Caco-2 (cell line): ENCODE data around the gene C1orf52. TPM values are rescaled to one million over a fixed set of nuclear protein-coding genes. Genes with fewer than 3 reads are reported as not detected.

ENCODE experiments used
- BruUV-seq: library from RNA; stranded (reverse); fragments of 400-500 nt; replicated peaks from 2 replicates; lab custom pipeline; 2021; lab: Mats Ljungman, UMichigan
- CTCF ChIA-PET: fragments of 300-600 bp; sonication (Branson Sonifier 250); formaldehyde crosslinking; loops from one replicate; lab custom pipeline; 2022; ENCODE audit warnings: antibody characterized with exemption; lab: Charles Lee
- POLR2A ChIA-PET: fragments of 300-600 bp; sonication (Branson Sonifier 250); formaldehyde crosslinking; loops from one replicate; lab custom pipeline; 2022; ENCODE audit warnings: antibody characterized with exemption; lab: Charles Lee
- DNase-seq, 2 experiments: peaks; one replicate each; pipeline versions ENCODE4 v3.0.0 to v3.0.0-alpha.2; 2020 to 2022
- H3K27me3 ChIP-seq: replicated peaks from 2 replicates; pipeline ENCODE4 v1.6.0; 2011; ENCODE audit warnings: low read length; ENCODE audit not compliant: control insufficient read depth, insufficient read depth
- H3K36me3 ChIP-seq: 2 replicates; pipeline ENCODE4 v1.5.1; 2011; ENCODE audit warnings: low read length; ENCODE audit not compliant: control insufficient read depth, insufficient read depth
- H3K4me1 ChIP-seq: fragments of 250-450 bp; sonication (Bioruptor Pico); 2 replicates; pipeline ENCODE4 v1.5.1; 2020; ENCODE audit warnings: mild to moderate bottlenecking
- H3K4me3 ChIP-seq: 2 replicates; pipeline ENCODE4 v1.5.1; 2011; ENCODE audit warnings: low read depth, mild to moderate bottlenecking, control low read depth, low read length
- H3K9me3 ChIP-seq: fragments of 250-450 bp; sonication (Bioruptor Pico); 2 replicates; pipeline ENCODE4 v1.5.1; 2020; ENCODE audit warnings: mild to moderate bottlenecking, moderate library complexity
- H3K27ac Mint-ChIP-seq: one replicate; pipeline ENCODE4 v1.8.0; 2022; ENCODE audit warnings: mixed read lengths; ENCODE audit not compliant: unreplicated experiment
- H3K27me3 Mint-ChIP-seq: one replicate; pipeline ENCODE4 v1.8.0; 2022; ENCODE audit warnings: mixed read lengths; ENCODE audit not compliant: insufficient read depth, unreplicated experiment
- H3K36me3 Mint-ChIP-seq: one replicate; pipeline ENCODE4 v1.8.0; 2022; ENCODE audit warnings: mild to moderate bottlenecking, mixed read lengths; ENCODE audit not compliant: insufficient read depth, unreplicated experiment
- H3K4me1 Mint-ChIP-seq: one replicate; pipeline ENCODE4 v1.8.0; 2022; ENCODE audit warnings: low read depth, mixed read lengths; ENCODE audit not compliant: unreplicated experiment
- H3K4me3 Mint-ChIP-seq: one replicate; pipeline ENCODE4 v1.8.0; 2022; ENCODE audit warnings: mild to moderate bottlenecking, moderate library complexity, mixed read lengths; ENCODE audit not compliant: unreplicated experiment
- H3K9me3 Mint-ChIP-seq: one replicate; pipeline ENCODE4 v1.8.0; 2022; ENCODE audit warnings: mixed read lengths; ENCODE audit not compliant: unreplicated experiment
- CTCF ChIP-seq, 2 experiments: fragments of 200-600 bp in 1 of 2; IDR thresholded peaks; 1 replicate in 1 of 2; 2 replicates in 1 of 2; pipeline versions ENCODE4 v1.5.1 to v1.8.0; 2011 to 2022; ENCODE audit warnings: antibody characterized with exemption in 1 of 2, control low read depth in 1 of 2, inconsistent platforms in 1 of 2, low read depth in 1 of 2, low read length in 1 of 2, mild to moderate bottlenecking in 1 of 2, moderate library complexity in 1 of 2; ENCODE audit not compliant: insufficient read depth in 1 of 2, severe bottlenecking in 1 of 2, unreplicated experiment in 1 of 2
- intact Hi-C: fragments of 100-400 bp; cut with micrococcal nuclease; formaldehyde crosslinking; loops from one replicate; pipeline ENCODE4 v1.10.0; 2022; ENCODE audit not compliant: unreplicated experiment
- total RNA-seq: library from RNA; stranded (reverse); gene quantifications from 2 replicates; pipeline ENCODE4 v1.2.3, GENCODE V29; 2022

C1orf52 gene
- total RNA-seq, 1 experiment from 2014 or later = 30.4 TPM

GRCh38 chr1:85240643-85241042, 18.8 kb downstream of the C1orf52 start:
- Mint-ChIP-seq H3K27me3 (no peaks in the 10 kb centered on the region), H3K27ac (no peak overlapping the region), H3K9me3 (no peaks in the 10 kb centered on the region), H3K4me3 (no peak overlapping the region), H3K36me3 (no peaks in the 10 kb centered on the region), H3K4me1 (peaks cover 10% of the 10 kb centered on the region)
- Histone ChIP-seq H3K9me3 (no peaks in the 10 kb centered on the region), H3K36me3 (no peaks in the 10 kb centered on the region), H3K4me1 (peaks cover 34% of the 10 kb centered on the region), H3K27me3 (no peaks in the 10 kb centered on the region), H3K4me3 (no peak overlapping the region)
- POLR2A ChIA-PET = no interaction called here
- CTCF ChIA-PET = interaction anchor here (0.9 to 1.5 kb wide), 5 partner anchors 14 to 296 kb away, joined by 4 to 13 read pairs (median 6); partner anchors contain the start of gene C1orf52
- intact Hi-C loops = loop anchor here (1.0 kb wide), 2 partner anchors 39 to 131 kb away; partner anchors contain the start of gene SYDE2
- BruUV-seq = no TSS peak
- no peak for DNase-seq
- no peak for TF ChIP-seq CTCF (IDR thresholded peaks at IDR 0.05; ENCODE audit: insufficient read depth in 1 of 2, low read depth in 1 of 2, low read length in 1 of 2, severe bottlenecking in 1 of 2, unreplicated experiment in 1 of 2)

GRCh38 chr1:85240174-85240601, 19.3 kb downstream of the C1orf52 start:
- no peak overlapping the region for H3K27ac Mint-ChIP-seq
- BruUV-seq = no TSS peak
- Histone ChIP-seq H3K27me3 (no peaks in the 10 kb centered on the region), H3K4me1 (peaks cover 30% of the 10 kb centered on the region), H3K36me3 (no peaks in the 10 kb centered on the region), H3K4me3 (no peak overlapping the region), H3K9me3 (no peaks in the 10 kb centered on the region)
- DNase-seq = peak; percentile 37 to 40
- peaks cover 6% of the 10 kb centered on the region for H3K4me1 Mint-ChIP-seq
- H3K27me3 Mint-ChIP-seq = no peaks in the 10 kb centered on the region
- no peaks in the 10 kb centered on the region for H3K9me3 Mint-ChIP-seq
- no peak overlapping the region for H3K4me3 Mint-ChIP-seq
- TF ChIP-seq CTCF (IDR thresholded peaks at IDR 0.05; ENCODE audit: insufficient read depth in 1 of 2, low read depth in 1 of 2, low read length in 1 of 2, severe bottlenecking in 1 of 2, unreplicated experiment in 1 of 2) = no peak
- no peaks in the 10 kb centered on the region for H3K36me3 Mint-ChIP-seq
- ChIA-PET POLR2A (no interaction called here), CTCF (interaction anchor here (0.6 to 1.5 kb wide), 6 partner anchors 14 to 296 kb away, joined by 3 to 13 read pairs (median 6); partner anchors contain the start of gene C1orf52)
- intact Hi-C loops = loop anchor here (1.0 kb wide), 2 partner anchors 39 to 131 kb away; partner anchors contain the start of gene SYDE2

- Histone ChIP-seq H3K27me3 (no peaks in the 10 kb centered on the region), H3K36me3 (no peaks in the 10 kb centered on the region), H3K4me3 (no peak overlapping the region), H3K4me1 (peaks cover 15% of the 10 kb centered on the region), H3K9me3 (no peaks in the 10 kb centered on the region)
- Mint-ChIP-seq H3K4me1 (peaks cover 6% of the 10 kb centered on the region), H3K36me3 (no peaks in the 10 kb centered on the region), H3K27me3 (no peaks in the 10 kb centered on the region), H3K4me3 (no peak overlapping the region), H3K9me3 (no peaks in the 10 kb centered on the region), H3K27ac (no peak overlapping the region)
- CTCF ChIA-PET = no interaction called here
- TF ChIP-seq CTCF (IDR thresholded peaks at IDR 0.05; ENCODE audit: insufficient read depth in 1 of 2, low read depth in 1 of 2, low read length in 1 of 2, severe bottlenecking in 1 of 2, unreplicated experiment in 1 of 2) = no peak
- DNase-seq = no peak
- POLR2A ChIA-PET = no interaction called here
- intact Hi-C loops = no loop called here
- BruUV-seq = no TSS peak
Measured at GRCh38 chr1:85237613-85238012, 21.8 kb downstream of the C1orf52 start.
